Right ventricle myocardium superior (tissue), 1 donor: ENCODE measurements around the gene ZMYM2. TPM values are rescaled to one million over a fixed set of nuclear protein-coding genes. Genes with fewer than 3 reads are reported as not detected.

Experiments used
- ATAC-seq: fragments of 200-7000 bp; cut with Tn5 transposase; one replicate; pipeline ENCODE4 v1.9.1; 2020; ENCODE audit warnings: mild to moderate bottlenecking; ENCODE audit not compliant: poor library complexity
- DNase-seq: peaks from one replicate; pipeline ENCODE4 v3.0.0-alpha.2; 2020
- intact Hi-C: fragments of 100-400 bp; cut with DNase I; formaldehyde crosslinking; loops from one replicate; pipeline ENCODE4 v1.11.2; 2022
- total RNA-seq: library from RNA; stranded (reverse); fragmentation: NEBNext Ultra II Directional; extraction: Animal tissue kit (Norgen Biotek cat#: 25700); gene quantifications from one replicate; pipeline ENCODE4 v1.2.1, GENCODE V29; 2021
- donor health status: DM: no; HTN: yes; CAD: no; lungs with severe emphysema.

ZMYM2 gene
- total RNA-seq, 1 donor from 2014 or later: 48.4 TPM

- no peak for DNase-seq
- intact Hi-C loops: loop anchor here (5.0 kb wide), 1 partner anchor 37 kb away; the partner anchor contains the start of gene GJA3
- ATAC-seq: no peak
These were observed 166.7 kb downstream of the ZMYM2 start for GRCh38 chr13:20125129-20125782.

GRCh38 chr13:20125783-20126165 is 167.2 kb downstream of the ZMYM2 start:
- DNase-seq: no peak

GRCh38 chr13:20126541-20127261 is 168.2 kb downstream of the ZMYM2 start:
- ATAC-seq (peak; percentile 63), DNase-seq (no peak)
- intact Hi-C loops: loop anchor here (5.0 kb wide), 1 partner anchor 36 kb away; the partner anchor contains the start of gene GJA3

More at GRCh38 chr13:20125783-20126165, 167.2 kb downstream of the ZMYM2 start:
- intact Hi-C loops: loop anchor here (5.0 kb wide), 1 partner anchor 37 kb away; the partner anchor contains the start of gene GJA3
- no peak for ATAC-seq

- intact Hi-C loops: loop anchor here (5.0 kb wide), 1 partner anchor 35 kb away; the partner anchor contains the start of gene GJA3
- DNase-seq (no peak), ATAC-seq (peak; percentile 14)
These were observed 168.7 kb downstream of the ZMYM2 start for GRCh38 chr13:20127262-20127561.

GRCh38 chr13:20127562-20128458 is 169.3 kb downstream of the ZMYM2 start:
- DNase-seq: peak; percentile 84
- intact Hi-C loops: loop anchor here (5.0 kb wide), 1 partner anchor 34 kb away; the partner anchor contains the start of gene GJA3
- ATAC-seq: peak; percentile 87

- intact Hi-C loops: loop anchor here (5.0 kb wide), 1 partner anchor 34 kb away; the partner anchor contains the start of gene GJA3
- ATAC-seq (peak; percentile 38), DNase-seq (no peak)
These were observed 170.0 kb downstream of the ZMYM2 start for GRCh38 chr13:20128459-20128931.

GRCh38 chr13:20129076-20129475 is 170.5 kb downstream of the ZMYM2 start:
- intact Hi-C loops: loop anchor here (5.0 kb wide), 1 partner anchor 33 kb away; the partner anchor contains the start of gene GJA3
- DNase-seq (no peak), ATAC-seq (no peak)

- DNase-seq: no peak
- intact Hi-C loops: no loop called here
- ATAC-seq: no peak
These were observed 171.5 kb downstream of the ZMYM2 start for GRCh38 chr13:20130012-20130411.

GRCh38 chr13:20130652-20131051 is 172.1 kb downstream of the ZMYM2 start:
- no peak for DNase-seq
- intact Hi-C loops: no loop called here
- no peak for ATAC-seq

GRCh38 chr13:20131057-20131832 is 172.7 kb downstream of the ZMYM2 start:
- ATAC-seq (no peak), DNase-seq (no peak)
- intact Hi-C loops: no loop called here

GRCh38 chr13:20132052-20132634 is 173.6 kb downstream of the ZMYM2 start:
- intact Hi-C loops: no loop called here
- DNase-seq (no peak), ATAC-seq (no peak)

- ATAC-seq: no peak
- intact Hi-C loops: no loop called here
- DNase-seq: no peak
These were observed 176.2 kb downstream of the ZMYM2 start for GRCh38 chr13:20134732-20135131.

- intact Hi-C loops: no loop called here
- DNase-seq (no peak), ATAC-seq (no peak)
These were observed 178.5 kb downstream of the ZMYM2 start for GRCh38 chr13:20136781-20137703.

GRCh38 chr13:20137875-20138274 is 179.3 kb downstream of the ZMYM2 start:
- DNase-seq (no peak), ATAC-seq (no peak)
- intact Hi-C loops: no loop called here

- intact Hi-C loops: no loop called here
- peak; percentile 62 for ATAC-seq
- no peak for DNase-seq
These were observed 182.0 kb downstream of the ZMYM2 start for GRCh38 chr13:20140487-20140886.
